Neural cell (in vitro differentiated cells): ENCODE measurements around the gene TTC39C. TPM values are rescaled to one million over a fixed set of nuclear protein-coding genes. Genes with fewer than 3 reads are reported as not detected.
"Not testable (repeated sequence)": the region's sequence is repeated elsewhere in the genome, so short reads cannot be mapped to it uniquely, and the experiment has no call there.

Experiments
- H2AFZ ChIP-seq: fragments of 200-600, 300-800 bp; sonication (generic), shearing (Covaris generic); 2 replicates; pipeline ENCODE4 v1.6.0; 2014; ENCODE audit warnings: low read depth, mild to moderate bottlenecking, antibody characterized with exemption, low read length, moderate library complexity
- H3F3A ChIP-seq: fragments of 200-600 bp; shearing (Covaris generic); 2 replicates; pipeline ENCODE4 v1.6.1; 2016; ENCODE audit warnings: mild to moderate bottlenecking, moderate library complexity, mixed read lengths, antibody characterized with exemption, low read length; ENCODE audit not compliant: insufficient read depth, poor library complexity, severe bottlenecking
- H3K27ac ChIP-seq: fragments of 200-600, 300-800 bp; sonication (generic), shearing (Covaris generic); 2 replicates; pipeline ENCODE4 v1.5.1; 2014; ENCODE audit warnings: mild to moderate bottlenecking, low read length, moderate library complexity
- H3K27me3 ChIP-seq: fragments of 300-800, 200-600 bp; sonication (generic), shearing (Covaris generic); 2 replicates; pipeline ENCODE4 v1.6.0; 2014; ENCODE audit warnings: mild to moderate bottlenecking, low read depth, low read length, moderate library complexity; ENCODE audit not compliant: insufficient read depth
- H3K36me3 ChIP-seq: fragments of 300-800, 200-600 bp; sonication (generic), shearing (Covaris generic); 2 replicates; pipeline ENCODE4 v1.5.1; 2014; ENCODE audit warnings: mild to moderate bottlenecking, antibody characterized with exemption, low read length, moderate library complexity; ENCODE audit not compliant: insufficient read depth
- H3K4me2 ChIP-seq: fragments of 300-800, 200-600 bp; sonication (generic), shearing (Covaris generic); 2 replicates; pipeline ENCODE4 v1.6.0; 2014; ENCODE audit warnings: mild to moderate bottlenecking, low read length
- H3K4me3 ChIP-seq: fragments of 300-800, 200-600 bp; sonication (generic), shearing (Covaris generic); 2 replicates; pipeline ENCODE4 v1.5.1; 2014; ENCODE audit warnings: mild to moderate bottlenecking, low read length, moderate library complexity
- H3K79me2 ChIP-seq: fragments of 200-600 bp; shearing (Covaris generic); replicated peaks from 2 replicates; pipeline ENCODE4 v1.6.0; 2014; ENCODE audit warnings: mild to moderate bottlenecking, low read length, moderate library complexity; ENCODE audit not compliant: insufficient read depth
- H3K9ac ChIP-seq: fragments of 300-800, 200-600 bp; sonication (generic), shearing (Covaris generic); 2 replicates; pipeline ENCODE4 v1.6.1; 2016; ENCODE audit warnings: mild to moderate bottlenecking, low read length, mixed read lengths
- H3K9me2 ChIP-seq: fragments of 200-600 bp; shearing (Covaris generic); 2 replicates; pipeline ENCODE4 v1.6.1; 2016; ENCODE audit warnings: mild to moderate bottlenecking, low read length, mixed read lengths; ENCODE audit not compliant: insufficient read depth
- H3K9me3 ChIP-seq: fragments of 200-600, 300-800 bp; sonication (generic), shearing (Covaris generic); 2 replicates; pipeline ENCODE4 v1.6.1; 2016; ENCODE audit warnings: mild to moderate bottlenecking, mixed run types, low read length, moderate library complexity, mixed read lengths
- H4K20me1 ChIP-seq: fragments of 200-600 bp; shearing (Covaris generic); 2 replicates; pipeline ENCODE4 v1.6.1; 2016; ENCODE audit warnings: mild to moderate bottlenecking, mixed run types; ENCODE audit not compliant: insufficient read depth
- CTCF ChIP-seq: fragments of 450-650 bp; IDR thresholded peaks from 2 replicates; pipeline ENCODE4 v1.5.1; 2014; ENCODE audit warnings: antibody characterized with exemption, mild to moderate bottlenecking, moderate library complexity; ENCODE audit not compliant: poor library complexity, severe bottlenecking
- EP300 ChIP-seq: fragments of 450-650 bp; conservative IDR thresholded peaks from 2 replicates; pipeline ENCODE4 v1.6.1; 2014; ENCODE audit warnings: antibody characterized with exemption, mild to moderate bottlenecking, moderate library complexity; ENCODE audit not compliant: poor library complexity, severe bottlenecking
- EZH2 ChIP-seq: fragments of 200-600, 300-800 bp; shearing (Covaris generic), sonication (generic); IDR thresholded peaks from 2 replicates; pipeline ENCODE4 v1.6.1; 2014; ENCODE audit warnings: antibody characterized with exemption, low read length, borderline replicate concordance, mild to moderate bottlenecking; ENCODE audit not compliant: insufficient read depth, poor library complexity, severe bottlenecking
- MXI1 ChIP-seq: fragments of 450-650 bp; conservative IDR thresholded peaks from 2 replicates; pipeline ENCODE4 v1.6.1; 2014; ENCODE audit warnings: antibody characterized with exemption, mild to moderate bottlenecking; ENCODE audit not compliant: poor library complexity, severe bottlenecking
- POLR2AphosphoS5 ChIP-seq: IDR thresholded peaks from 2 replicates; pipeline ENCODE4 v1.6.1; 2012
- RAD21 ChIP-seq: fragments of 450-650 bp; conservative IDR thresholded peaks from 2 replicates; pipeline ENCODE4 v1.6.1; 2014; ENCODE audit warnings: antibody characterized with exemption, mild to moderate bottlenecking, moderate library complexity
- SMC3 ChIP-seq: fragments of 450-650 bp; conservative IDR thresholded peaks from 2 replicates; pipeline ENCODE4 v1.6.1; 2014; ENCODE audit warnings: antibody characterized with exemption, mild to moderate bottlenecking, moderate library complexity; ENCODE audit not compliant: poor library complexity
- TAF1 ChIP-seq: IDR thresholded peaks from 2 replicates; pipeline ENCODE4 v1.6.1; 2012; ENCODE audit warnings: low read depth
- polyA plus RNA-seq: library from polyadenylated mRNA; depleted of rRNA; stranded (reverse); fragments of >200 nt; gene quantifications from 2 replicates; pipeline ENCODE4 v1.2.3, GENCODE V29; 2014
- TF ChIP-seq, protein P1 (sequence below): IDR thresholded peaks from 2 replicates; pipeline ENCODE4 v1.6.1; 2012; ENCODE audit warnings: borderline replicate concordance

Gene TTC39C
- polyA plus RNA-seq, 1 donor from 2014 or later: 19.9 TPM

GRCh38 chr18:24027156-24027827, 12.7 kb downstream of the TTC39C start:
- Histone ChIP-seq H3K79me2 (peaks cover 3% of the 10 kb centered on the region), H3K27me3 (no peaks in the 10 kb centered on the region), H3K4me2 (no peak overlapping the region), H3K9me3 (no peaks in the 10 kb centered on the region), H3K27ac (no peak overlapping the region), H3K4me3 (no peak overlapping the region), H3K9ac (no peak overlapping the region), H4K20me1 (no peaks in the 10 kb centered on the region), H3K9me2 (no peaks in the 10 kb centered on the region), H2AFZ (no peak overlapping the region), H3F3A (no peaks in the 10 kb centered on the region), H3K36me3 (no peaks in the 10 kb centered on the region)
- TF ChIP-seq EZH2: no peak
- TF ChIP-seq POLR2AphosphoS5: no peak
- no peak for TF ChIP-seq CTCF
- TF ChIP-seq MXI1: no peak
- no peak for TF ChIP-seq TAF1
- no peak for TF ChIP-seq SMC3
- TF ChIP-seq, protein P1, sequence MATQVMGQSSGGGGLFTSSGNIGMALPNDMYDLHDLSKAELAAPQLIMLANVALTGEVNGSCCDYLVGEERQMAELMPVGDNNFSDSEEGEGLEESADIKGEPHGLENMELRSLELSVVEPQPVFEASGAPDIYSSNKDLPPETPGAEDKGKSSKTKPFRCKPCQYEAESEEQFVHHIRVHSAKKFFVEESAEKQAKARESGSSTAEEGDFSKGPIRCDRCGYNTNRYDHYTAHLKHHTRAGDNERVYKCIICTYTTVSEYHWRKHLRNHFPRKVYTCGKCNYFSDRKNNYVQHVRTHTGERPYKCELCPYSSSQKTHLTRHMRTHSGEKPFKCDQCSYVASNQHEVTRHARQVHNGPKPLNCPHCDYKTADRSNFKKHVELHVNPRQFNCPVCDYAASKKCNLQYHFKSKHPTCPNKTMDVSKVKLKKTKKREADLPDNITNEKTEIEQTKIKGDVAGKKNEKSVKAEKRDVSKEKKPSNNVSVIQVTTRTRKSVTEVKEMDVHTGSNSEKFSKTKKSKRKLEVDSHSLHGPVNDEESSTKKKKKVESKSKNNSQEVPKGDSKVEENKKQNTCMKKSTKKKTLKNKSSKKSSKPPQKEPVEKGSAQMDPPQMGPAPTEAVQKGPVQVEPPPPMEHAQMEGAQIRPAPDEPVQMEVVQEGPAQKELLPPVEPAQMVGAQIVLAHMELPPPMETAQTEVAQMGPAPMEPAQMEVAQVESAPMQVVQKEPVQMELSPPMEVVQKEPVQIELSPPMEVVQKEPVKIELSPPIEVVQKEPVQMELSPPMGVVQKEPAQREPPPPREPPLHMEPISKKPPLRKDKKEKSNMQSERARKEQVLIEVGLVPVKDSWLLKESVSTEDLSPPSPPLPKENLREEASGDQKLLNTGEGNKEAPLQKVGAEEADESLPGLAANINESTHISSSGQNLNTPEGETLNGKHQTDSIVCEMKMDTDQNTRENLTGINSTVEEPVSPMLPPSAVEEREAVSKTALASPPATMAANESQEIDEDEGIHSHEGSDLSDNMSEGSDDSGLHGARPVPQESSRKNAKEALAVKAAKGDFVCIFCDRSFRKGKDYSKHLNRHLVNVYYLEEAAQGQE: no peak
- no peak for TF ChIP-seq RAD21
- no peak for TF ChIP-seq EP300

DNA sequence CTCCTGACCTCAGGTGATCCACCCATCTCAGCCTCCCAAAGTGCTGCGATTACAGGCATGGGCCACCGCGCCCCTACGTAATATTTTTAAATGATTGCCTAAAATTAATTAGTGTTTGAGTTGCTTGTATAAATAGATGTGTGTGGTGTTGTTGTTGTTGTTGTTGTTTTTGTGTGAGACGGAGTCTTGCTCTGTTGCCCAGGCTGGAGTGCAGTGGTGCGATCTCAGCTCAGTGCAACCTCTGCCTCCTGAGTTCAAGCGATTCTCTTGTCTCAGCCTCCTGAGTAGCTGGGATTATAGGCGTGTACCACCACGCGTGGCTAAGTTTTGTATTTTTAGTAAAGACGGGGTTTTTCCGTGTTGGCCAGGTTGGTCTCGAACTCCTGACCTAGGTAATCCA, 14.4 kb downstream of the TTC39C start:
- H3K79me2 ChIP-seq, H4K20me1 ChIP-seq, H3K9me2 ChIP-seq, H3K9me3 ChIP-seq, H3K4me3 ChIP-seq, H2AFZ ChIP-seq, H3K4me2 ChIP-seq, H3K36me3 ChIP-seq, H3F3A ChIP-seq, H3K9ac ChIP-seq, H3K27me3 ChIP-seq, H3K27ac ChIP-seq: not testable (repeated sequence)
